Measurements from ENCODE around the gene SECISBP2L.

- TF ChIP-seq POLR2AphosphoS5 (IDR thresholded peaks at IDR 0.05; ENCODE audit: borderline replicate concordance, low read depth, low read length) = no peak
- no peak for TF ChIP-seq EZH2 (IDR thresholded peaks at IDR 0.05)
Measured at GRCh38 chr15:48999314-48999713, 46.9 kb downstream of the SECISBP2L start.

Data from SK-N-MC (cell line).